Measurements from ENCODE around the gene NUDT22.
"Not testable (repeated sequence)": the region's sequence is repeated elsewhere in the genome, so short reads cannot be mapped to it uniquely, and the experiment has no call there.

The NUDT22 gene

GRCh38 chr11:64243236-64243854 lies 17.3 kb downstream of the NUDT22 start:
- DNase-seq (ENCODE audit: low spot score), result no peak

- DNase-seq (ENCODE audit: low spot score), result no peak
Measured at GRCh38 chr11:64244107-64244506, 18.0 kb downstream of the NUDT22 start.

GRCh38 chr11:64244966-64245365 lies 18.9 kb downstream of the NUDT22 start:
- no peak for DNase-seq (ENCODE audit: low spot score)

- DNase-seq (ENCODE audit: low spot score), result no peak
Measured at GRCh38 chr11:64245401-64245796, 19.3 kb downstream of the NUDT22 start.

- DNase-seq (ENCODE audit: low spot score), result peak; percentile 96
Measured at GRCh38 chr11:64245797-64246620, 19.9 kb downstream of the NUDT22 start.

- not testable (repeated sequence) for DNase-seq (ENCODE audit: low spot score)
Measured at GRCh38 chr11:64246621-64246870, 20.5 kb downstream of the NUDT22 start.

- peak; percentile 96 for DNase-seq (ENCODE audit: low spot score)
Measured at GRCh38 chr11:64246871-64247728, 21.0 kb downstream of the NUDT22 start, which contains the start of gene PPP1R14B. PPP1R14B (minus strand) TSS chr11:64246943; CDS start chr11:64246673, 270 bp downstream.

- no peak for DNase-seq (ENCODE audit: low spot score)
Measured at GRCh38 chr11:64247729-64248531, 21.9 kb downstream of the NUDT22 start.

- DNase-seq (ENCODE audit: low spot score), result no peak
Measured at GRCh38 chr11:64248578-64248977, 22.5 kb downstream of the NUDT22 start.

- no peak for DNase-seq (ENCODE audit: low spot score)
Measured at GRCh38 chr11:64249038-64249437, 23.0 kb downstream of the NUDT22 start.

- no peak for DNase-seq (ENCODE audit: low spot score)
Measured at GRCh38 chr11:64249563-64250414, 23.7 kb downstream of the NUDT22 start.

- peak; percentile 44 for DNase-seq (ENCODE audit: low spot score)
Measured at GRCh38 chr11:64250415-64251015, 24.4 kb downstream of the NUDT22 start.

- peak; percentile 84 for DNase-seq (ENCODE audit: low spot score)
Measured at GRCh38 chr11:64251016-64251752, 25.1 kb downstream of the NUDT22 start, which contains the start of gene PLCB3. PLCB3 (plus strand) TSS chr11:64251530; CDS start chr11:64251650, 120 bp downstream.

- DNase-seq (ENCODE audit: low spot score), result no peak
Measured at GRCh38 chr11:64251753-64252002, 25.6 kb downstream of the NUDT22 start.

DNA sequence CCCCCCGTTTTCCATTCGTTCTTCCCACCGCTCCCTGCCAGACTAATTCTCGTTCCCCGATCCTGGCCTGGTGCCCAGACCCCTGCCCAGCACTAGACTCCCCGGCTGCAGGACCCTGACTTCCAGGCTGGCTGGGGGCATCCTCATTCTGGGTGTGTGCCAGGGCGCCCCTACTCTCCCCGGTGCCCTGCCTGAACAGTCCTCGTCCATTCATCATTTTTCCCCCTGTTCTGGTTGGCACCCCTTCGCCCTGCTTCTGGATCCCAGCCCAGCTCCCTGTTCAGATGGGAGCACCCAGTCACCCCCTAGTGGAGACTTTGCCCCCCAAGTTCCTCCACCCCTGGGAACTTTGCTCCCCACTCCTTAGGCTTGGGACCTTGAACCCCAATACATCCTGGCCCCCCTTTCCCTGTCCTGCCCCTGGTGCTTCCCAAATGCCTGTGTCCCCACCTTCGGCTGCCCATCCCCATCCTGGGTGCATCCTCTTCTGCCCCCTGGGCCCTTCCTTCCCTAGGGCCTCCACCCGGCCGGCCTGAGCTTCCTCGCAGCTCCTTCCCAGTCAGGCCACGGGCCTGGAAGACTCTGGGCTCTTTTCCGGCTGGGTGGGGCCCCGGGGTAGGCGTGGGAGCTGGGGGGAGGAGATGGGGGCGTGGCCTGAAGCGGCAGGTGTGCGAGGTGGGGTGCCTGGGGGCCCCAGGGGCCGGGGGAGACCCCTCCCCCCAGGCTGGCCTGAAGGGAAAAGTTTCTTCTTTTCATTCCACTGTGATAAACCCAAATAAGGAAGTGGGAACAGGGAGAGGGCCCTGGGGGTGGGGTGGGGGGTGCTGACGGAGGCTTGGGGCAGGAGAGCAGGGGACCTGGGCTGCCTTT lies 26.2 kb downstream of the NUDT22 start:
- peak; percentile 85 for DNase-seq (ENCODE audit: low spot score)

GRCh38 chr11:64253043-64253442 lies 27.0 kb downstream of the NUDT22 start:
- DNase-seq (ENCODE audit: low spot score), result no peak

- DNase-seq (ENCODE audit: low spot score), result peak; percentile 61
Measured at GRCh38 chr11:64253481-64253880, 27.4 kb downstream of the NUDT22 start.

GRCh38 chr11:64254326-64254725 lies 28.3 kb downstream of the NUDT22 start:
- no peak for DNase-seq (ENCODE audit: low spot score)

Measured in hepatic stellate cell (primary cell).